GM18867 (cell line): Measurements from ENCODE around the gene WDR31.
"Not testable (repeated sequence)": the region's sequence is repeated elsewhere in the genome, so short reads cannot be mapped to it uniquely, and the experiment has no call there.

Experiments
- ATAC-seq: cut with Tn5 transposase; IDR thresholded peaks from one replicate; pipeline ENCODE4 v1.9.1; 2021; ENCODE audit warnings: mild to moderate bottlenecking, moderate library complexity; ENCODE audit not compliant: unreplicated experiment

WDR31 gene

GRCh38 chr9:113340011-113340699 lies at the start of gene WDR31:
Gene WDR31, minus strand, starts transcription at chr9:113340275. Its CDS starts 8,253 bp downstream, at chr9:113332022.
- peak; percentile 99 for ATAC-seq

- no peak for ATAC-seq
These were observed 49.4 kb upstream of the WDR31 start for GRCh38 chr9:113389451-113389850.

- no peak for ATAC-seq
These were observed 48.8 kb upstream of the WDR31 start for GRCh38 chr9:113388833-113389232.

GRCh38 chr9:113387560-113388230 lies 47.6 kb upstream of the WDR31 start:
- no peak for ATAC-seq

GRCh38 chr9:113386571-113387393 lies 46.7 kb upstream of the WDR31 start:
- ATAC-seq, result no peak

- ATAC-seq, result no peak
These were observed 41.9 kb upstream of the WDR31 start for GRCh38 chr9:113381909-113382411.

- not testable (repeated sequence) for ATAC-seq
These were observed 41.4 kb upstream of the WDR31 start for GRCh38 chr9:113381441-113381840.

- peak; percentile 43 for ATAC-seq
These were observed 40.8 kb upstream of the WDR31 start for GRCh38 chr9:113380869-113381378.

GRCh38 chr9:113379829-113380210 lies 39.7 kb upstream of the WDR31 start:
- ATAC-seq, result not testable (repeated sequence)

- not testable (repeated sequence) for ATAC-seq
These were observed 39.2 kb upstream of the WDR31 start for GRCh38 chr9:113379094-113379828.

- ATAC-seq, result peak; percentile 90
These were observed 36.8 kb upstream of the WDR31 start, which contains the start of gene HDHD3 for GRCh38 chr9:113376634-113377567. Gene HDHD3, minus strand, starts transcription at chr9:113376986. Its CDS starts 2,632 bp downstream, at chr9:113374354.

GRCh38 chr9:113375057-113376023 lies 35.3 kb upstream of the WDR31 start:
- no peak for ATAC-seq

- no peak for ATAC-seq
These were observed 33.8 kb upstream of the WDR31 start for GRCh38 chr9:113373676-113374392.

GRCh38 chr9:113373256-113373655 lies 33.2 kb upstream of the WDR31 start:
- no peak for ATAC-seq

GRCh38 chr9:113372059-113372458 lies 32.0 kb upstream of the WDR31 start:
- no peak for ATAC-seq

- no peak for ATAC-seq
These were observed 30.8 kb upstream of the WDR31 start for GRCh38 chr9:113370806-113371325.

- no peak for ATAC-seq
These were observed 29.7 kb upstream of the WDR31 start for GRCh38 chr9:113369855-113370140.
